Bone marrow (tissue), 2 donors: ENCODE measurements around the gene EFCAB6.

Source experiments
- DNase-seq, 2 donors: peaks; one replicate each; lab custom pipeline; 2025; lab: John Stamatoyannopoulos, UW

Gene EFCAB6

DNA sequence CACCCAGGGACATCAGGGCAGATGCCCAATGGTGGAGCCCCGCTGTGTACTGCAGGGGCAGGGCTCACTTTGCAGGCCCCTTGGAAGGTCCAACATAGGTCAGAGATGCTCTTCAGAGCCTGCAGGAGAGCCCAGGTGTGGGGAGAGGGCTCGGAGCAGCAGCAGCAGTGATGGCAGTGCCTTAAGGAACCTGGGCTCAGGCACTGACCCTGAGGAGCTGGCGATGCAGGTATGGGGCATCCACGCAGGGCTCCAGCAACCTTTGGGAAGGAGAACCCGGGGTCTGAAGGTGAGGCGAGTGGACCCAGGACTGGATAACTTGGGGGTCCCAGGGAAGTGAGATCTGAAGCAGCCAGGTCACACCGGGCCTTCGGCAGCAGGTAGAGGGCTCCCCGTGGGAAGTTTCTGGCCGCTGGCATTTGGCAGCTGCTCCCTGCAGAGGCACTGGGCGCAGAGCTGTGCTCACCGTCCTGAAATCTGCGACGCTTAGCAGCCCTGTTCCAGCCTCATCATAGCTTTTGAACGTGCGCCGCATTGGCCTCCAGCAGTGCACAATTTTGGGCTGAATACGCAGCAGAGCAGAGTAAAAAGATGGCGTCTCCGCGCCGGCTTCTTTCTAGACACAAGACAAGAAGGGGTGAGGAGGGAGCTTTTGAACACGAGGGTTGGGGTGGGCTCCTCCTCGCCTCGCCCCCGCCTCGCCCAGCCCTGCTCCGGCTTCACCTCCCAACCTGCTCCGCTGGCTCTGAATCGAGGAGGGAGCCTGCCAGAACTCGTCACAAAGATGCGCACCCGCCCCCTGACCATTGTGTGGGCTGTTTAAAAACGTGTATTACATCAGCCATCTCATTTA, 281.5 kb downstream of the EFCAB6 start:
- no peak for DNase-seq

DNA sequence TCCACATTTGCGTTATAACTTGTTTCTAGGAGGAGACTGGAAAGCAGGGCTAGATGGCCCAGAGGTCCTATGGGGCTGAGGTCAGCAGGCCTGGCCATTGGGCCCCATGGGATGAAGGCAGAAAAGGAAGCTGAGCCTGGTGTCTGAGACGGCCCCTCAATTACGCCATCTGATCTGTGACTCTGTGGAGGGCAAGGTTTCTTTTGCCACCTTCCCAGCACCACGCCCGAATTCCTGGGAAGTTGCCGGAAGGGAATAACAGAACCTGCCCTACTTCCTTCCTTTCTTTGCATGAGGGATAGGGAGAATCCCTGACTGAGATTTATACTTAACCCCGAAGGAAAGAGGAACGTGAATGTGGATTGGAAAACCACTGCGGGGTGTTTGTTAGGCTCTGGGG, 282.2 kb downstream of the EFCAB6 start:
- DNase-seq, result no peak

DNA sequence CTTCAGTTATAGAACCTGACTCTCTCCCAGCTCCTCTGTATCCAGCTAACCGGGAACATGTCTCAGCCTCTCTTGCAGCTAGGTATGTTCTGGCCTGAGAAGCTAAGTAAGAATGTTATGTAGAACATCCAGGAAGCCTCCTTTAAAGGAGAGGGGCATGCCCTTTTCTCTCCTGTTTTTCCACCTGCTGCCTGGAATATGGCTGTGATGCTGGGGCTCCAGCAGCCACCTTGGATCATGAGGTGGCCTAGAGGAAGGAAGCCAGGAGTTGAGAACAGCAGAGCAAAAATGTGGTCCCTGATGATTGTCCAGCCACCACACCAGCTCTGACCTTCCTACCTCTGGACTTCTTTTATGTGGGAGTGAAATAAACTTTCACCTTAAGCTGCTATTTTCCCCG, 282.6 kb downstream of the EFCAB6 start:
- DNase-seq, result no peak

DNA sequence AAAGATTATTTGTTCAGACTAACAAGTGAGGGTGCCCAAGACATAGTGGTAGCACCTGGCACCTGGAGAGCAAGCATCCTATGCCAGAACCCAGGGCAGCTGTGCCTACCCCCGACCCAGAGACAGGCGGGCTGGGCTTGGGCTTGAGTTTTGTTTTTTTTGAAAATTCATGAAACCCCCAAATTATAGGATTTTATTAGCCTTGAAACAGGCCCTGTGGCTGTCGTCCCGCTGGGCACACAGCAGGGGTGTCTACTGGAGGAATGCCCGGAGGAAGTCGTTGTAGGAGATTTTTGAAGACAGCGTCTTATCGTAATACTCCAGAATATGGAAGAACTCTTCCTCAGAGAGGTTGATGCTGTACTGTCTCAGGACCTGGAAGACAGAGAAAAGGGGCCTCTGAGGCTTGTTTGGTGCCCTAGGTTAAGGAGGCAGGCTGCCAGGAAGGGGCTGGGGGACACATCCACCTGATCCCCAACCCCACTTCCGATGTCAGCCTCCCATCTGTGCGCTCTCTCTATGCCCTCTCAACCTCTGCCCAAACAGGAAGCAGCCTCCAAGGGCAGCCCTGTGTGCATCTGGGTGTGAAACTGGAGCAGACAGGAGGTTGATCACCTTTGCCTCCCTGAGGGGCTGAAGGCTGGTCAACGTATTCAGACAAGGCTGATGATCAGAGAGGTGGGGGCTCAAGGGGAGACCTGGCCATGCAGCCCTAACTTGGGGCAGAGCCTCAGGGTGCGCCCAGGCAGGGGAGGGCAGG, 283.3 kb downstream of the EFCAB6 start:
- no peak for DNase-seq

GRCh38 chr22:43526946-43527345, 285.2 kb downstream of the EFCAB6 start:
- no peak for DNase-seq

GRCh38 chr22:43526117-43526655, 285.9 kb downstream of the EFCAB6 start:
- no peak for DNase-seq

- DNase-seq, result no peak
Observed at GRCh38 chr22:43521716-43522115, 290.4 kb downstream of the EFCAB6 start.

DNA sequence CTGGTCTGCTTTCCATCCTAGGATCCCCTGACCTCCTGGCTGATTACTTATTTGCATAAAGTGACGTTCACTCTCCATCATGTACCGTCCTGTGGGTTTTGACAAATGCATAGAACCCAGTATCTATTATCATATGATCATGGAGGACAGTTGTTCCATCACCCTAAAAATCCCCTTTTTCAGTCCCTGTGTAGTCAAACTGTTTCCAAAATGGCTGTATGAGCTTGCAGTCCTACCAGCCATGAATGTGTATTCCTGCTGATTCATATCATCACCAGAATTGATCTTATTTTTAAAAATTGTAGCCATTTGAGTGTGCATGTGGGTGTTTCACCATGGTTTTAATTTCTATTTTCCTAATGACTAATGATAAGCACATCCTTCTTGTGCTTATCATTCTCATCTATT, 291.5 kb downstream of the EFCAB6 start:
- no peak for DNase-seq

DNA sequence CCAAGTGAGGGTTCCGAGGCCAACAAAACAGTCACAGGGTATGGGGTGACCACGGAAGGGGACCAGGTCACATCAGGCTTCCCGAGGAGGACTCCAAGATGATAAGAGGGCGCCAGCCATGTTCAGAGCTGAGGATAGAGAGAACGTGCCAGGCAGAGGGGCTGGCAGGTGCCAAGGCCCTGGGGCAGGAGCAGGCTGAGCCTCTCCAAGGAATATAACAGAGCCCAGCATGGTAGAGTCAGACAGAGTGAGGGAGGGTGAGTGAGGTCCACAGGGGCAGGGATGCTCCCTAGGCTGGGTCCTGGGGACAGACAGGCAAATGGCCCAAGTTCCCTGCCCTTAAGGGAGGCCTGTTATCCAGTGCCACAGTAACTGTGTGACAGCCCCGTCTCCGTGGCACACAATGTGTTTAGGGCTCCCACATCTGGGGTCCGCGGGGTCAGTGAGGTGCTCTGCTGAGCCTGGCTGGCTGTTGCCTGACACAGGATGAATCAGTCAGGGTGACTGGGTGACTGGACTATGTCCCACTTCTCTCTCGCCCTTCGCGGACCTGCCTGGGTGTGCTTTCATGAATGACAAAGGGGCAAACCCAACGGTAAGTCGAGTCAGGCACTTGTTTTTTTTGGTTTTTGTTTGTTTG, 295.0 kb downstream of the EFCAB6 start:
- no peak for DNase-seq

- no peak for DNase-seq
Observed at GRCh38 chr22:43516386-43516785, 295.7 kb downstream of the EFCAB6 start.

DNA sequence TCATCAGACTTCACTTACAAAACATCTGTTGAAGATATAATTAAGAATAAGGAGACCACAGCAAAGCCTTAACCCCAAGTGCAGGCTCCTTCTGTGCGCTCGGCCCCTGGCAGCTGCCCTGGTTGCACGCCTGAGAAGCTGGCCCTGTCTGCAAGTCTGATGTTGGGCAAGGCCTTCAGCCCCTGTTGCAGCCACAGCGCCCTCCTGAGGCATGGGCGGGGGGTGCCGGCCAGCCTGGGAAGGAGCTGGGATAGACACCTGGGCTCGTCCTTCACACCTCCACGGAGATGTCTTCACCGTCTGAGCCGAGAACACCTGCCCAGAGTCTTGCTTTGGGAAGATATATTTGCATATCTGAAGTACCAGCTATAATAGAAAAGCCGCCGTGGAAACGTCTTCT, 296.2 kb downstream of the EFCAB6 start:
- no peak for DNase-seq

DNA sequence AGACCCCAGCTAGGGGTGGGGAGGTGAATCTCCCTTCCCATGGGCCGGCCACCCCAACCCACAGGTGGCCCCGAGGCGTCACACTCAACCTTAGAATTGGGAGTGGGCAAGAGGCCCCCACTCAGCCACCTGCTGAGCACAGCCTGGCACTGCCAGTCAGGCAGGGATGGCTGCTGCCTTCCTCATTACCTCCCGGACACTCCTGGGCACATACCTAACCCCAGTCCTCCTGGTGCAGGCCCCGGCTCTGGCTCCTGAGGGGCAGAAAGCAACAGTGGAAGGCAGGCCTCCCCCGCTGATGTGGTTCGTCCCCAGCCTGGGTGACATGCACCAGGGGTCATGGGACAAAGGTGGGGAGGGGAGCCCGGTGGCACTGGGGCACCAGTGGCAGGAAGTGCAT, 296.7 kb downstream of the EFCAB6 start:
- DNase-seq, result no peak

- no peak for DNase-seq
Observed at GRCh38 chr22:43514476-43515157, 297.5 kb downstream of the EFCAB6 start.

DNA sequence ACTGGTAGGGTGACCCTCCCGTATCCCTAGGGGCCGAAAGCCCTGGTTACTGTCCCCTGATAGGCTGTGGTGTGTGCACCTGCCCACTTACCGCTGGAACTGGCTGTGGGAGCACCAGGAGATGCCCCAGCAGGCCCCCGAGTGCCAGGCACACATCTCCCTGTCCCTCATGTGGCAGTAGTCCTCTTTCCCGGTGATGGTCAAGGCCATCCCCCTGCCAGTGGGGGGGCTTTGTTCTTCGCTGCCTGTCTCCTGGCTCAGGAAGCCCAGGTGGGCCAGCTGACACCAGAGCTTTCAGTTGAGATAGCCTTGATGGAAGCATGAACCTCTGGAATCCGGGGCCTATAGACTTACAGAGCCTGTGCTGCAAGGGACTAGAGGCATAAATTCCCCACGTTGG, 299.8 kb downstream of the EFCAB6 start:
- no peak for DNase-seq

- DNase-seq, result no peak
Observed at GRCh38 chr22:43511276-43511910, 300.7 kb downstream of the EFCAB6 start.

- DNase-seq, result no peak
Observed at GRCh38 chr22:43510281-43511070, 301.6 kb downstream of the EFCAB6 start.

DNA sequence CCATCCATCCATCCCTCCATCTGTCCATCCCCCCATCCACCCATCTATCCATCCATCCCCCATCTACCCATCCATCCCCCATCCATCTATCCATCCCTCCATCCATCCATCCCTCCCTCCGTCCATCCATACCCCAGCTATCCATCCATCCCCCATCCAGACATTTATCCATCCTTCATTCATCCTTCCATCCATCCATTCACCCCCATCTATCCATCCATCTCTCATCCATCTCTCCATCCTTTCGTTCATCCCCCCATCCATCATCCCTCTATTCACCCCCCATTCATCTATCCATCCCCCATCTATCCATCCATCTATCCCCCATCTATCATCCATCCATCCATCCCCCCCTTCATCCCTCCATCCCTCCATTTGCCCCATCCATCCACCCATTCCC, 302.8 kb downstream of the EFCAB6 start:
- DNase-seq, result no peak

- no peak for DNase-seq
Observed at GRCh38 chr22:43508489-43508888, 303.6 kb downstream of the EFCAB6 start.

GRCh38 chr22:43507235-43507634, 304.9 kb downstream of the EFCAB6 start:
- DNase-seq, result no peak

DNA sequence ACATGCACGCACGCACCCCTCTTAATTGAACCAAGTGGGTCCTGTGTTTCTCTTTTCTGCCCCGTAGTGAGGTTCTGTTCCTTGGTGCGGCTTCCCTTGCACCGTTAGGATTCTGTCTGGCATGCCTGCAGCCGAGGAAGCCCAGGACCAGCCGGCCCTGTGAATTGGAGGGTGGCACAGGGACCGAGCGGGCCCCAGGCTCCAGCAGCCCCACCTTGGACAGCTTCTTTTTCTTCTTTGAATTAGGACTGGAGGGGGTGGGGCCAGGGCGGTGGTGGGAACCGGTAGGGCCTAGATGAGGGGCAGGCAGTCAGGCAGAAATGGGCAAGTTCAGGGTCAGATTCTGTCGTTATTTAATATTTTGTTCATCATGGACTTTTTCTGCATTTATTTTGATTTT, 305.6 kb downstream of the EFCAB6 start:
- DNase-seq, result no peak

GRCh38 chr22:43505896-43506295, 306.2 kb downstream of the EFCAB6 start:
- no peak for DNase-seq
